HCT116 (cell line): ENCODE measurements around the gene CHSY3. TPM values are rescaled to one million over a fixed set of nuclear protein-coding genes. Genes with fewer than 3 reads are reported as not detected.

Experiments used
- ATAC-seq: fragments of 200-7000 bp; cut with Tn5 transposase; 2 replicates; pipeline ENCODE4 v1.9.1; 2020; ENCODE audit warnings: mild to moderate bottlenecking, moderate library complexity
- BruUV-seq: library from RNA; stranded (reverse); fragments of 400-500 nt; replicated peaks from 2 replicates; lab custom pipeline; 2021; lab: Mats Ljungman, UMichigan
- CTCF ChIA-PET: fragments of 300-600 bp; sonication (Branson Sonifier 250); formaldehyde crosslinking; loops from one replicate; lab custom pipeline; 2021; ENCODE audit warnings: antibody characterized with exemption; lab: Charles Lee
- POLR2A ChIA-PET: fragments of 300-600, 350-600 bp; sonication (Branson Sonifier 250); formaldehyde crosslinking; loops from one replicate; lab custom pipeline; 2021; ENCODE audit warnings: antibody characterized with exemption; lab: Charles Lee
- RAD21 ChIA-PET, 2 experiments: fragments of 300-600 bp; sonication (Branson Sonifier 250); formaldehyde crosslinking; loops; one replicate each; lab custom pipeline; 2023; ENCODE audit warnings: low total read pairs in 2 of 2; ENCODE audit not compliant: uncharacterized antibody in 2 of 2, unreplicated experiment in 2 of 2, low non-redundant PET in 1 of 2; lab: Charles Lee
- DNase-seq: peaks from one replicate; pipeline ENCODE4 v3.0.0-alpha.2; 2010; ENCODE audit warnings: low read depth, low spot score
- H2AFZ ChIP-seq: fragments of 200-600 bp; shearing (Covaris generic), sonication (generic); 2 replicates; pipeline ENCODE4 v1.6.1; 2017; ENCODE audit warnings: low read depth, mixed run types, mixed read lengths, antibody characterized with exemption, low read length; ENCODE audit not compliant: poor library complexity, severe bottlenecking
- H3K27ac ChIP-seq: 2 replicates; pipeline ENCODE4 v1.5.1; 2012; ENCODE audit warnings: low read depth, low read length
- H3K27me3 ChIP-seq: fragments of 200-600 bp; sonication (generic); 2 replicates; pipeline ENCODE4 v1.6.1; 2016; ENCODE audit warnings: mixed run types, low read length, mixed read lengths; ENCODE audit not compliant: insufficient read depth
- H3K36me3 ChIP-seq, 2 experiments: fragments of 200-500 bp in 1 of 2; fragments of 200-600 bp in 1 of 2; sonication (Bioruptor generic) in 1 of 2; sonication (generic) in 1 of 2; 2 replicates each; pipeline versions ENCODE4 v1.5.1 to v1.6.1; 2014 to 2016; ENCODE audit warnings: low read length in 2 of 2, inconsistent platforms in 1 of 2, mixed read lengths in 1 of 2, mixed run types in 1 of 2; ENCODE audit not compliant: insufficient read depth in 2 of 2, control insufficient read depth in 1 of 2
- H3K4me1 ChIP-seq, 2 experiments: fragments of 200-600 bp in 1 of 2; sonication (generic) in 1 of 2; 2 replicates each; pipeline versions ENCODE4 v1.5.1 to v1.6.1; 2012 to 2017; ENCODE audit warnings: low read length in 2 of 2, inconsistent platforms in 1 of 2, mild to moderate bottlenecking in 1 of 2, mixed read lengths in 1 of 2, mixed run types in 1 of 2, moderate library complexity in 1 of 2; ENCODE audit not compliant: insufficient read depth in 2 of 2, control insufficient read depth in 1 of 2
- H3K4me2 ChIP-seq: fragments of 200-600 bp; sonication (generic); 2 replicates; pipeline ENCODE4 v1.6.1; 2017; ENCODE audit warnings: mixed run types, low read length, mixed read lengths
- H3K4me3 ChIP-seq, 2 experiments: fragments of 200-600 bp in 1 of 2; sonication (generic) in 1 of 2; replicated peaks in 1 of 2; 2 replicates each; pipeline ENCODE4 v1.5.1; 2011 to 2016; ENCODE audit warnings: low read length in 2 of 2, control low read depth in 1 of 2, low read depth in 1 of 2, mild to moderate bottlenecking in 1 of 2, mixed read lengths in 1 of 2, mixed run types in 1 of 2
- H3K79me2 ChIP-seq: fragments of 200-600 bp; sonication (generic); 2 replicates; pipeline ENCODE4 v1.6.1; 2017; ENCODE audit warnings: mild to moderate bottlenecking, mixed run types, low read length, moderate library complexity, mixed read lengths; ENCODE audit not compliant: insufficient read depth
- H3K9ac ChIP-seq: fragments of 200-600 bp; sonication (generic); 2 replicates; pipeline ENCODE4 v1.6.1; 2016; ENCODE audit warnings: low read length, mixed read lengths
- H3K9me2 ChIP-seq: fragments of 200-600 bp; sonication (generic), shearing (Covaris generic); 2 replicates; pipeline ENCODE4 v1.6.1; 2017; ENCODE audit warnings: mixed run types, mild to moderate bottlenecking, moderate library complexity; ENCODE audit not compliant: insufficient read depth
- H3K9me3 ChIP-seq, 2 experiments: fragments of 200-500 bp in 1 of 2; fragments of 200-600 bp in 1 of 2; sonication (Bioruptor generic) in 1 of 2; sonication (generic) in 1 of 2; 2 replicates each; pipeline ENCODE4 v1.6.1; 2014 to 2017; ENCODE audit warnings: low read length in 2 of 2, mixed read lengths in 2 of 2, inconsistent platforms in 1 of 2, low read depth in 1 of 2, mild to moderate bottlenecking in 1 of 2, mixed run types in 1 of 2, moderate library complexity in 1 of 2; ENCODE audit not compliant: control insufficient read depth in 1 of 2, insufficient read depth in 1 of 2
- H4K20me1 ChIP-seq: fragments of 200-600 bp; sonication (generic), shearing (Covaris generic); 2 replicates; pipeline ENCODE4 v1.6.1; 2017; ENCODE audit warnings: mixed run types, mild to moderate bottlenecking, moderate library complexity; ENCODE audit not compliant: insufficient read depth
- CBX3 ChIP-seq: IDR thresholded peaks from 2 replicates; pipeline ENCODE4 v1.6.1; 2012; ENCODE audit warnings: low read depth
- SIN3A ChIP-seq: IDR thresholded peaks from 2 replicates; pipeline ENCODE4 v1.6.1; 2012; ENCODE audit warnings: low read depth
- SP1 ChIP-seq: IDR thresholded peaks from 2 replicates; pipeline ENCODE4 v1.6.1; 2012; ENCODE audit warnings: low read depth
- TCF7L2 ChIP-seq: IDR thresholded peaks from 2 replicates; pipeline ENCODE4 v1.7.0; 2011; ENCODE audit warnings: borderline replicate concordance, inconsistent platforms; ENCODE audit not compliant: insufficient read depth, insufficient read length; ENCODE audit errors: extremely low read depth
- YY1 ChIP-seq: IDR thresholded peaks from 2 replicates; pipeline ENCODE4 v1.6.1; 2011; ENCODE audit warnings: low read length, low read depth, moderate library complexity, mild to moderate bottlenecking; ENCODE audit not compliant: insufficient replicate concordance; ENCODE audit errors: extremely low read depth
- ZFX ChIP-seq: fragments of 450-650 bp; IDR thresholded peaks from 2 replicates; pipeline ENCODE4 v1.6.1; 2017
- ZNF274 ChIP-seq: fragments of 200-500 bp; sonication (Bioruptor generic); IDR thresholded peaks from 2 replicates; pipeline ENCODE4 v1.6.1; 2014; ENCODE audit warnings: mild to moderate bottlenecking, low read depth, low read length, inconsistent platforms
- intact Hi-C: fragments of 100-400 bp; cut with micrococcal nuclease; formaldehyde crosslinking; loops from 2 replicates; pipeline ENCODE4 v1.10.0; 2022
- total RNA-seq: library from RNA; stranded (reverse); gene quantifications from one replicate; pipeline ENCODE4 v1.2.1, GENCODE V29; 2021; ENCODE audit not compliant: unreplicated experiment
- TF ChIP-seq, protein P1 (sequence below): IDR thresholded peaks from 2 replicates; pipeline ENCODE4 v1.6.1; 2012
- TF ChIP-seq, protein P2 (sequence below): IDR thresholded peaks from 2 replicates; pipeline ENCODE4 v1.6.1; 2011; ENCODE audit warnings: mild to moderate bottlenecking, low read length, moderate library complexity; ENCODE audit not compliant: insufficient replicate concordance; ENCODE audit errors: extremely low read depth
- TF ChIP-seq, protein P3 (sequence below): IDR thresholded peaks from 2 replicates; pipeline ENCODE4 v1.6.1; 2012; ENCODE audit warnings: low read depth
- TF ChIP-seq, protein P4 (sequence below): IDR thresholded peaks from 2 replicates; pipeline ENCODE4 v1.6.1; 2012
- TF ChIP-seq, protein P5 (sequence below), 3 experiments: fragments of 200-600 bp in 1 of 3; sonication (generic) in 1 of 3; IDR thresholded peaks in 2 of 3; conservative IDR thresholded peaks in 1 of 3; 2 replicates each; pipeline ENCODE4 v1.5.1; 2012 to 2017; ENCODE audit warnings: low read depth in 2 of 3, low read length in 2 of 3, antibody characterized with exemption in 1 of 3, borderline replicate concordance in 1 of 3, control low read depth in 1 of 3, mild to moderate bottlenecking in 1 of 3, mixed read lengths in 1 of 3, mixed run types in 1 of 3, moderate library complexity in 1 of 3; ENCODE audit not compliant: insufficient read depth in 1 of 3

Gene CHSY3
- total RNA-seq, 1 experiment from 2014 or later = 2.3 TPM

DNA sequence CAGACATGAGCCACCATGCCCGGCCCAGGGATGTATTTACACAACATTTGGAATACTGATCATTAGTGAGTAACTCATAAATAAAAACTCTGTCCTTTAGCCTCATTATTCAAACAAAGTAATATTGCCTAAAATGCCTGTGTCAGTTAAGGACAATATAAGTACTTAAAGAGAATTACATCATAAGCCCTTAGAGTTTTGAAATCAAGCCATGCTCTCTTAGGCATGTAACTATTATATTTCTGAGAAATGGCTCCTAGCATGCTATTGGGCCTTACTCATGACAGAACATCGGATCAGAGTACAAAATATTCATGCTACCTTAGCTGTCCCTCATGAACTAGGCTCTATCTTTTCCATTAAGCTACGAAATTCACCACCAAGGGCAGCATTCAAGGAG lies 309.3 kb downstream of the CHSY3 start:
- Histone ChIP-seq H3K9me2 (no peaks in the 10 kb centered on the region), H4K20me1 (no peaks in the 10 kb centered on the region), H3K9ac (no peak overlapping the region)
- RAD21 ChIA-PET = no interaction called here
- POLR2A ChIA-PET = no interaction called here
- CTCF ChIA-PET = no interaction called here
- no peak for ATAC-seq
- TF ChIP-seq, protein P1, sequence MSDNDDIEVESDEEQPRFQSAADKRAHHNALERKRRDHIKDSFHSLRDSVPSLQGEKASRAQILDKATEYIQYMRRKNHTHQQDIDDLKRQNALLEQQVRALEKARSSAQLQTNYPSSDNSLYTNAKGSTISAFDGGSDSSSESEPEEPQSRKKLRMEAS = no peak
- TF ChIP-seq TCF7L2 (no peak), YY1 (no peak), SP1 (no peak)
- TF ChIP-seq, all 23 proteins: peak for 0
- no peaks in the 10 kb centered on the region for H3K36me3 ChIP-seq
- intact Hi-C loops = no loop called here
- BruUV-seq = no TSS peak
- no peaks in the 10 kb centered on the region for H3K9me3 ChIP-seq
- no peaks in the 10 kb centered on the region for H3K4me1 ChIP-seq
- no peak overlapping the region for H3K4me3 ChIP-seq
- no peak overlapping the region for H3K27ac ChIP-seq
- H3K79me2 ChIP-seq = no peaks in the 10 kb centered on the region
- no peak for DNase-seq
- H3K27me3 ChIP-seq = no peaks in the 10 kb centered on the region
- H2AFZ ChIP-seq = no peak overlapping the region
- no peak overlapping the region for H3K4me2 ChIP-seq

DNA sequence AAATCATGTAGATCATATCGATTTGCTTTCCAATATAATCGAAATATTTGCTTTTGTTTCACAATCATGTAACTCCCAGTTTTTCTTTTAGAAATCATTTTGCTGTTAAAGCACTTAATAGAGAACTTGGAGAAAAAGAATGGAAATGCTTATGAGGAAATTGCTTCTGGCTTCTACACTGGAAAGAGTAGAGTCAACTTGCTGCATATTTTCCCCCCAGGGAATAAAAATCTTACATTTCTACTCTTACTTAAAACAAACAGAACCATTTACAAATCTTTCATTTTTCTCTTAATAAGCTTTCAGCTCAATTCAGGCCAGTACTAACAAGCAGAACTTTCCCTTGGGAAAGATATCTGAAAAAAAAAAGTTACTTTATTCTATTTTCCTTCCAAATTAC lies 312.0 kb downstream of the CHSY3 start:
- Histone ChIP-seq H3K79me2 (no peaks in the 10 kb centered on the region), H3K4me1 (no peaks in the 10 kb centered on the region), H3K4me3 (no peak overlapping the region), H3K9ac (no peak overlapping the region), H4K20me1 (no peaks in the 10 kb centered on the region), H3K27me3 (no peaks in the 10 kb centered on the region), H3K9me2 (no peaks in the 10 kb centered on the region), H3K9me3 (no peaks in the 10 kb centered on the region), H3K27ac (no peak overlapping the region), H3K36me3 (no peaks in the 10 kb centered on the region), H2AFZ (no peak overlapping the region), H3K4me2 (no peak overlapping the region)
- ATAC-seq (no peak), DNase-seq (no peak)
- intact Hi-C loops = no loop called here
- ChIA-PET RAD21 (no interaction called here), POLR2A (no interaction called here), CTCF (no interaction called here)
- BruUV-seq = no TSS peak
- TF ChIP-seq, protein P2, sequence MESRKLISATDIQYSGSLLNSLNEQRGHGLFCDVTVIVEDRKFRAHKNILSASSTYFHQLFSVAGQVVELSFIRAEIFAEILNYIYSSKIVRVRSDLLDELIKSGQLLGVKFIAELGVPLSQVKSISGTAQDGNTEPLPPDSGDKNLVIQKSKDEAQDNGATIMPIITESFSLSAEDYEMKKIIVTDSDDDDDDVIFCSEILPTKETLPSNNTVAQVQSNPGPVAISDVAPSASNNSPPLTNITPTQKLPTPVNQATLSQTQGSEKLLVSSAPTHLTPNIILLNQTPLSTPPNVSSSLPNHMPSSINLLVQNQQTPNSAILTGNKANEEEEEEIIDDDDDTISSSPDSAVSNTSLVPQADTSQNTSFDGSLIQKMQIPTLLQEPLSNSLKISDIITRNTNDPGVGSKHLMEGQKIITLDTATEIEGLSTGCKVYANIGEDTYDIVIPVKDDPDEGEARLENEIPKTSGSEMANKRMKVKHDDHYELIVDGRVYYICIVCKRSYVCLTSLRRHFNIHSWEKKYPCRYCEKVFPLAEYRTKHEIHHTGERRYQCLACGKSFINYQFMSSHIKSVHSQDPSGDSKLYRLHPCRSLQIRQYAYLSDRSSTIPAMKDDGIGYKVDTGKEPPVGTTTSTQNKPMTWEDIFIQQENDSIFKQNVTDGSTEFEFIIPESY = no peak
- no peak for TF ChIP-seq ZFX
- TF ChIP-seq, protein P3, sequence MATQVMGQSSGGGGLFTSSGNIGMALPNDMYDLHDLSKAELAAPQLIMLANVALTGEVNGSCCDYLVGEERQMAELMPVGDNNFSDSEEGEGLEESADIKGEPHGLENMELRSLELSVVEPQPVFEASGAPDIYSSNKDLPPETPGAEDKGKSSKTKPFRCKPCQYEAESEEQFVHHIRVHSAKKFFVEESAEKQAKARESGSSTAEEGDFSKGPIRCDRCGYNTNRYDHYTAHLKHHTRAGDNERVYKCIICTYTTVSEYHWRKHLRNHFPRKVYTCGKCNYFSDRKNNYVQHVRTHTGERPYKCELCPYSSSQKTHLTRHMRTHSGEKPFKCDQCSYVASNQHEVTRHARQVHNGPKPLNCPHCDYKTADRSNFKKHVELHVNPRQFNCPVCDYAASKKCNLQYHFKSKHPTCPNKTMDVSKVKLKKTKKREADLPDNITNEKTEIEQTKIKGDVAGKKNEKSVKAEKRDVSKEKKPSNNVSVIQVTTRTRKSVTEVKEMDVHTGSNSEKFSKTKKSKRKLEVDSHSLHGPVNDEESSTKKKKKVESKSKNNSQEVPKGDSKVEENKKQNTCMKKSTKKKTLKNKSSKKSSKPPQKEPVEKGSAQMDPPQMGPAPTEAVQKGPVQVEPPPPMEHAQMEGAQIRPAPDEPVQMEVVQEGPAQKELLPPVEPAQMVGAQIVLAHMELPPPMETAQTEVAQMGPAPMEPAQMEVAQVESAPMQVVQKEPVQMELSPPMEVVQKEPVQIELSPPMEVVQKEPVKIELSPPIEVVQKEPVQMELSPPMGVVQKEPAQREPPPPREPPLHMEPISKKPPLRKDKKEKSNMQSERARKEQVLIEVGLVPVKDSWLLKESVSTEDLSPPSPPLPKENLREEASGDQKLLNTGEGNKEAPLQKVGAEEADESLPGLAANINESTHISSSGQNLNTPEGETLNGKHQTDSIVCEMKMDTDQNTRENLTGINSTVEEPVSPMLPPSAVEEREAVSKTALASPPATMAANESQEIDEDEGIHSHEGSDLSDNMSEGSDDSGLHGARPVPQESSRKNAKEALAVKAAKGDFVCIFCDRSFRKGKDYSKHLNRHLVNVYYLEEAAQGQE = no peak
- TF ChIP-seq, protein P4, sequence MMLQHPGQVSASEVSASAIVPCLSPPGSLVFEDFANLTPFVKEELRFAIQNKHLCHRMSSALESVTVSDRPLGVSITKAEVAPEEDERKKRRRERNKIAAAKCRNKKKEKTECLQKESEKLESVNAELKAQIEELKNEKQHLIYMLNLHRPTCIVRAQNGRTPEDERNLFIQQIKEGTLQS = no peak
- no peak for TF ChIP-seq CBX3
- no peak for TF ChIP-seq TCF7L2
- TF ChIP-seq ZNF274 = no peak
- TF ChIP-seq, protein P5, sequence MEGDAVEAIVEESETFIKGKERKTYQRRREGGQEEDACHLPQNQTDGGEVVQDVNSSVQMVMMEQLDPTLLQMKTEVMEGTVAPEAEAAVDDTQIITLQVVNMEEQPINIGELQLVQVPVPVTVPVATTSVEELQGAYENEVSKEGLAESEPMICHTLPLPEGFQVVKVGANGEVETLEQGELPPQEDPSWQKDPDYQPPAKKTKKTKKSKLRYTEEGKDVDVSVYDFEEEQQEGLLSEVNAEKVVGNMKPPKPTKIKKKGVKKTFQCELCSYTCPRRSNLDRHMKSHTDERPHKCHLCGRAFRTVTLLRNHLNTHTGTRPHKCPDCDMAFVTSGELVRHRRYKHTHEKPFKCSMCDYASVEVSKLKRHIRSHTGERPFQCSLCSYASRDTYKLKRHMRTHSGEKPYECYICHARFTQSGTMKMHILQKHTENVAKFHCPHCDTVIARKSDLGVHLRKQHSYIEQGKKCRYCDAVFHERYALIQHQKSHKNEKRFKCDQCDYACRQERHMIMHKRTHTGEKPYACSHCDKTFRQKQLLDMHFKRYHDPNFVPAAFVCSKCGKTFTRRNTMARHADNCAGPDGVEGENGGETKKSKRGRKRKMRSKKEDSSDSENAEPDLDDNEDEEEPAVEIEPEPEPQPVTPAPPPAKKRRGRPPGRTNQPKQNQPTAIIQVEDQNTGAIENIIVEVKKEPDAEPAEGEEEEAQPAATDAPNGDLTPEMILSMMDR (IDR thresholded peaks at IDR 0.05 in 2 of 3, conservative IDR thresholded peaks at IDR 0.05 in 1 of 3; ENCODE audit: borderline replicate concordance in 1 of 3, insufficient read depth in 1 of 3, low read depth in 2 of 3, low read length in 2 of 3) = no peak
- no peak for TF ChIP-seq SIN3A
